HepG2 (cell line): Measurements from ENCODE around the gene FAHD1. TPM values are rescaled to one million over a fixed set of nuclear protein-coding genes. Genes with fewer than 3 reads are reported as not detected.

ENCODE experiments used
- ELF3 ChIP-seq: IDR thresholded peaks from 2 replicates; pipeline ENCODE4 v1.6.1; 2016; ENCODE audit warnings: missing genetic modification reagents, missing compliant biosample characterization
- NFKBIZ ChIP-seq: IDR thresholded peaks from 2 replicates; pipeline ENCODE4 v1.6.1; 2018; ENCODE audit warnings: missing genetic modification reagents, missing compliant biosample characterization
- SAP130 ChIP-seq: IDR thresholded peaks from 2 replicates; pipeline ENCODE4 v1.6.1; 2016; ENCODE audit warnings: low read depth
- SYNCRIP ChIP-seq: fragments of 200-400 bp; formaldehyde crosslinking; IDR thresholded peaks from 2 replicates; pipeline ENCODE4 v1.6.1; 2018; ENCODE audit warnings: mild to moderate bottlenecking, low read depth, low read length; ENCODE audit not compliant: insufficient read depth
- THAP11 ChIP-seq: IDR thresholded peaks from 2 replicates; pipeline ENCODE4 v1.6.1; 2016; ENCODE audit warnings: missing biosample characterization, missing genetic modification reagents
- WIZ ChIP-seq: sonication (generic); formaldehyde crosslinking; IDR thresholded peaks from 2 replicates; pipeline ENCODE4 v1.5.1; 2020; ENCODE audit warnings: mild to moderate bottlenecking, missing genetic modification reagents
- ZFP36L2 ChIP-seq: sonication (generic); formaldehyde crosslinking; IDR thresholded peaks from 2 replicates; pipeline ENCODE4 v1.4.0; 2020; ENCODE audit warnings: missing genetic modification reagents
- ZFY ChIP-seq: sonication (generic); formaldehyde crosslinking; IDR thresholded peaks from 2 replicates; pipeline ENCODE4 v1.4.0; 2020; ENCODE audit warnings: missing genetic modification reagents
- ZNF136 ChIP-seq: sonication (generic); formaldehyde crosslinking; IDR thresholded peaks from 2 replicates; pipeline ENCODE4 v1.8.1; 2022; ENCODE audit warnings: low read depth, mild to moderate bottlenecking, moderate library complexity, missing genetic modification reagents
- ZNF598 ChIP-seq: sonication (generic); formaldehyde crosslinking; IDR thresholded peaks from 2 replicates; pipeline ENCODE4 v1.5.1; 2020; ENCODE audit warnings: mild to moderate bottlenecking, missing genetic modification reagents, borderline replicate concordance
- polyA plus RNA-seq, 8 experiments: library from polyadenylated mRNA; depleted of rRNA in 3 of 8; stranded (reverse) in 7 of 8; unstranded in 1 of 8; fragments of >200 nt; fragmentation: Illumina TruSeq in 4 of 8; extraction: Trizol in 4 of 8; gene quantifications; 2 replicates each; pipeline versions ENCODE4 v1.2.1 to v1.2.3, GENCODE V29; 2011 to 2016; ENCODE audit warnings: low read depth in 4 of 8, missing spikeins in 1 of 8, mixed read lengths in 1 of 8; ENCODE audit not compliant: insufficient read depth in 1 of 8
- total RNA-seq, 5 experiments: library from RNA; depleted of rRNA; stranded (reverse); fragments of >200 nt; fragmentation: Illumina TruSeq; extraction: Trizol; gene quantifications; 2 replicates each; pipeline ENCODE4 v1.2.3, GENCODE V29; 2016; ENCODE audit warnings: low read depth in 1 of 5
- TF ChIP-seq, protein P1 (sequence below): sonication (generic); formaldehyde crosslinking; IDR thresholded peaks from 2 replicates; pipeline ENCODE4 v1.5.1; 2020; ENCODE audit warnings: missing genetic modification reagents, mild to moderate bottlenecking, borderline replicate concordance
- TF ChIP-seq, protein P2 (sequence below): fragments of 450-650 bp; IDR thresholded peaks from 2 replicates; pipeline ENCODE4 v1.6.1; 2017; ENCODE audit warnings: mild to moderate bottlenecking
- TF ChIP-seq, protein P3 (sequence below): IDR thresholded peaks from 2 replicates; pipeline ENCODE4 v1.4.0; 2020; ENCODE audit warnings: mild to moderate bottlenecking, missing genetic modification reagents
- TF ChIP-seq, protein P4 (sequence below): sonication (generic); formaldehyde crosslinking; conservative IDR thresholded peaks from 2 replicates; pipeline ENCODE4 v1.4.0; 2020; ENCODE audit warnings: mild to moderate bottlenecking, missing genetic modification reagents, moderate library complexity
- TF ChIP-seq, protein P5 (sequence below): sonication (generic); formaldehyde crosslinking; IDR thresholded peaks from 2 replicates; pipeline ENCODE4 v1.4.0; 2020; ENCODE audit warnings: missing genetic modification reagents

The FAHD1 gene
- total and polyA plus RNA-seq, 2 of the 13 experiments (the other 11 are each of a cell fraction or from before 2014, with no cell fraction given) = 39.0 to 45.3 TPM

DNA sequence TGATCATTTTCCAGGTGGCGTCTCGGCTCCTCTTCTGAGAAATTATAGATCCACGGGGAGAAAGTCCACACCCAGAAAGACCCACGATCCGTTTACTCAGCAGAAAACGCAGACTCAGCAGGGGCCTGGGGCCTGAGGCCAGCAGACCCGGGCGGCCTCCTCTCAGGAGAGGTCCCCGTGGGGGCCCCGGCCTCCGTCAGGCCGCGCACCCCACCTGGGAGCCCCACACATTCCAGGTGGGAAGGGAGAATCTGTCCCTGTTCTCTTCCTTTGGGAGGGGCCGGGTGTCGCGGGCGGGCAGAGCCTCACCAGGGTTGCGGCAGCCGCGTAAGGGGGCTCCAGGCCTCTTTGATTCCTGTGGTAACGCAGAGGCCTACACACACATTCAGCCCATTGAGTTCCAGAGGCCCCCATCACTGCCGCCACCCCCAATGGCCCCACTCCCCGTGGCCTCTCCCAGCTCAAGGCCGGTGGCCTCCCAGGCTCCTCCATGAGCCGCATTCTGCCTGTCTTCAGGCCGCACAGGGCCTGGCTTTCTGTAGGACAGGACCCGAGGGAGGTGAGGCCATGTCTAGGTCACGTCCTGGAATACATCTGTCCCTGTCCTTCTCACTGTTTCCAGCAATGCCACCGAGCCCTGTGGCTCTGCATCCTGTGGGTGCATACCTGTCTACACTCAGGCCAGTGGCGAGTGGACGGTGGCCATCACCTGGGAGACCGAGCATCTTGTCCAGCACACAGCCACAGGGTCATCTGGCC lies 31.9 kb upstream of the FAHD1 start (continued):
- TF ChIP-seq, protein P1, sequence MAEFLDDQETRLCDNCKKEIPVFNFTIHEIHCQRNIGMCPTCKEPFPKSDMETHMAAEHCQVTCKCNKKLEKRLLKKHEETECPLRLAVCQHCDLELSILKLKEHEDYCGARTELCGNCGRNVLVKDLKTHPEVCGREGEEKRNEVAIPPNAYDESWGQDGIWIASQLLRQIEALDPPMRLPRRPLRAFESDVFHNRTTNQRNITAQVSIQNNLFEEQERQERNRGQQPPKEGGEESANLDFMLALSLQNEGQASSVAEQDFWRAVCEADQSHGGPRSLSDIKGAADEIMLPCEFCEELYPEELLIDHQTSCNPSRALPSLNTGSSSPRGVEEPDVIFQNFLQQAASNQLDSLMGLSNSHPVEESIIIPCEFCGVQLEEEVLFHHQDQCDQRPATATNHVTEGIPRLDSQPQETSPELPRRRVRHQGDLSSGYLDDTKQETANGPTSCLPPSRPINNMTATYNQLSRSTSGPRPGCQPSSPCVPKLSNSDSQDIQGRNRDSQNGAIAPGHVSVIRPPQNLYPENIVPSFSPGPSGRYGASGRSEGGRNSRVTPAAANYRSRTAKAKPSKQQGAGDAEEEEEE (CRISPR knock-in tag) = no peak
- peak; percentile 14; the same call in 1 of the 2 replicates for TF ChIP-seq SAP130 (CRISPR knock-in tag)
- TF ChIP-seq ZFY (CRISPR knock-in tag) = peak; percentile 13; the same call in 1 of the 2 replicates
- no peak for TF ChIP-seq ELF3 (CRISPR knock-in tag)
- TF ChIP-seq, protein P2, sequence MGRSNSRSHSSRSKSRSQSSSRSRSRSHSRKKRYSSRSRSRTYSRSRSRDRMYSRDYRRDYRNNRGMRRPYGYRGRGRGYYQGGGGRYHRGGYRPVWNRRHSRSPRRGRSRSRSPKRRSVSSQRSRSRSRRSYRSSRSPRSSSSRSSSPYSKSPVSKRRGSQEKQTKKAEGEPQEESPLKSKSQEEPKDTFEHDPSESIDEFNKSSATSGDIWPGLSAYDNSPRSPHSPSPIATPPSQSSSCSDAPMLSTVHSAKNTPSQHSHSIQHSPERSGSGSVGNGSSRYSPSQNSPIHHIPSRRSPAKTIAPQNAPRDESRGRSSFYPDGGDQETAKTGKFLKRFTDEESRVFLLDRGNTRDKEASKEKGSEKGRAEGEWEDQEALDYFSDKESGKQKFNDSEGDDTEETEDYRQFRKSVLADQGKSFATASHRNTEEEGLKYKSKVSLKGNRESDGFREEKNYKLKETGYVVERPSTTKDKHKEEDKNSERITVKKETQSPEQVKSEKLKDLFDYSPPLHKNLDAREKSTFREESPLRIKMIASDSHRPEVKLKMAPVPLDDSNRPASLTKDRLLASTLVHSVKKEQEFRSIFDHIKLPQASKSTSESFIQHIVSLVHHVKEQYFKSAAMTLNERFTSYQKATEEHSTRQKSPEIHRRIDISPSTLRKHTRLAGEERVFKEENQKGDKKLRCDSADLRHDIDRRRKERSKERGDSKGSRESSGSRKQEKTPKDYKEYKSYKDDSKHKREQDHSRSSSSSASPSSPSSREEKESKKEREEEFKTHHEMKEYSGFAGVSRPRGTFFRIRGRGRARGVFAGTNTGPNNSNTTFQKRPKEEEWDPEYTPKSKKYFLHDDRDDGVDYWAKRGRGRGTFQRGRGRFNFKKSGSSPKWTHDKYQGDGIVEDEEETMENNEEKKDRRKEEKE = no peak
- TF ChIP-seq, protein P3, sequence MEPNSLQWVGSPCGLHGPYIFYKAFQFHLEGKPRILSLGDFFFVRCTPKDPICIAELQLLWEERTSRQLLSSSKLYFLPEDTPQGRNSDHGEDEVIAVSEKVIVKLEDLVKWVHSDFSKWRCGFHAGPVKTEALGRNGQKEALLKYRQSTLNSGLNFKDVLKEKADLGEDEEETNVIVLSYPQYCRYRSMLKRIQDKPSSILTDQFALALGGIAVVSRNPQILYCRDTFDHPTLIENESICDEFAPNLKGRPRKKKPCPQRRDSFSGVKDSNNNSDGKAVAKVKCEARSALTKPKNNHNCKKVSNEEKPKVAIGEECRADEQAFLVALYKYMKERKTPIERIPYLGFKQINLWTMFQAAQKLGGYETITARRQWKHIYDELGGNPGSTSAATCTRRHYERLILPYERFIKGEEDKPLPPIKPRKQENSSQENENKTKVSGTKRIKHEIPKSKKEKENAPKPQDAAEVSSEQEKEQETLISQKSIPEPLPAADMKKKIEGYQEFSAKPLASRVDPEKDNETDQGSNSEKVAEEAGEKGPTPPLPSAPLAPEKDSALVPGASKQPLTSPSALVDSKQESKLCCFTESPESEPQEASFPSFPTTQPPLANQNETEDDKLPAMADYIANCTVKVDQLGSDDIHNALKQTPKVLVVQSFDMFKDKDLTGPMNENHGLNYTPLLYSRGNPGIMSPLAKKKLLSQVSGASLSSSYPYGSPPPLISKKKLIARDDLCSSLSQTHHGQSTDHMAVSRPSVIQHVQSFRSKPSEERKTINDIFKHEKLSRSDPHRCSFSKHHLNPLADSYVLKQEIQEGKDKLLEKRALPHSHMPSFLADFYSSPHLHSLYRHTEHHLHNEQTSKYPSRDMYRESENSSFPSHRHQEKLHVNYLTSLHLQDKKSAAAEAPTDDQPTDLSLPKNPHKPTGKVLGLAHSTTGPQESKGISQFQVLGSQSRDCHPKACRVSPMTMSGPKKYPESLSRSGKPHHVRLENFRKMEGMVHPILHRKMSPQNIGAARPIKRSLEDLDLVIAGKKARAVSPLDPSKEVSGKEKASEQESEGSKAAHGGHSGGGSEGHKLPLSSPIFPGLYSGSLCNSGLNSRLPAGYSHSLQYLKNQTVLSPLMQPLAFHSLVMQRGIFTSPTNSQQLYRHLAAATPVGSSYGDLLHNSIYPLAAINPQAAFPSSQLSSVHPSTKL (CRISPR knock-in tag) = no peak
- 0 out of 2 replicates have a peak, but pooled peaks have one; percentile 0 for TF ChIP-seq ZNF598
- no peak for TF ChIP-seq SYNCRIP
- TF ChIP-seq NFKBIZ (CRISPR knock-in tag) = no peak
- no peak for TF ChIP-seq ZNF136 (CRISPR knock-in tag)
- TF ChIP-seq THAP11 = no peak
- no peak for TF ChIP-seq ZFP36L2 (CRISPR knock-in tag)
- no peak for TF ChIP-seq WIZ (CRISPR knock-in tag)
- TF ChIP-seq, protein P4, sequence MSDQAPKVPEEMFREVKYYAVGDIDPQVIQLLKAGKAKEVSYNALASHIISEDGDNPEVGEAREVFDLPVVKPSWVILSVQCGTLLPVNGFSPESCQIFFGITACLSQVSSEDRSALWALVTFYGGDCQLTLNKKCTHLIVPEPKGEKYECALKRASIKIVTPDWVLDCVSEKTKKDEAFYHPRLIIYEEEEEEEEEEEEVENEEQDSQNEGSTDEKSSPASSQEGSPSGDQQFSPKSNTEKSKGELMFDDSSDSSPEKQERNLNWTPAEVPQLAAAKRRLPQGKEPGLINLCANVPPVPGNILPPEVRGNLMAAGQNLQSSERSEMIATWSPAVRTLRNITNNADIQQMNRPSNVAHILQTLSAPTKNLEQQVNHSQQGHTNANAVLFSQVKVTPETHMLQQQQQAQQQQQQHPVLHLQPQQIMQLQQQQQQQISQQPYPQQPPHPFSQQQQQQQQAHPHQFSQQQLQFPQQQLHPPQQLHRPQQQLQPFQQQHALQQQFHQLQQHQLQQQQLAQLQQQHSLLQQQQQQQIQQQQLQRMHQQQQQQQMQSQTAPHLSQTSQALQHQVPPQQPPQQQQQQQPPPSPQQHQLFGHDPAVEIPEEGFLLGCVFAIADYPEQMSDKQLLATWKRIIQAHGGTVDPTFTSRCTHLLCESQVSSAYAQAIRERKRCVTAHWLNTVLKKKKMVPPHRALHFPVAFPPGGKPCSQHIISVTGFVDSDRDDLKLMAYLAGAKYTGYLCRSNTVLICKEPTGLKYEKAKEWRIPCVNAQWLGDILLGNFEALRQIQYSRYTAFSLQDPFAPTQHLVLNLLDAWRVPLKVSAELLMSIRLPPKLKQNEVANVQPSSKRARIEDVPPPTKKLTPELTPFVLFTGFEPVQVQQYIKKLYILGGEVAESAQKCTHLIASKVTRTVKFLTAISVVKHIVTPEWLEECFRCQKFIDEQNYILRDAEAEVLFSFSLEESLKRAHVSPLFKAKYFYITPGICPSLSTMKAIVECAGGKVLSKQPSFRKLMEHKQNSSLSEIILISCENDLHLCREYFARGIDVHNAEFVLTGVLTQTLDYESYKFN (CRISPR knock-in tag) = no peak
- TF ChIP-seq, protein P5, sequence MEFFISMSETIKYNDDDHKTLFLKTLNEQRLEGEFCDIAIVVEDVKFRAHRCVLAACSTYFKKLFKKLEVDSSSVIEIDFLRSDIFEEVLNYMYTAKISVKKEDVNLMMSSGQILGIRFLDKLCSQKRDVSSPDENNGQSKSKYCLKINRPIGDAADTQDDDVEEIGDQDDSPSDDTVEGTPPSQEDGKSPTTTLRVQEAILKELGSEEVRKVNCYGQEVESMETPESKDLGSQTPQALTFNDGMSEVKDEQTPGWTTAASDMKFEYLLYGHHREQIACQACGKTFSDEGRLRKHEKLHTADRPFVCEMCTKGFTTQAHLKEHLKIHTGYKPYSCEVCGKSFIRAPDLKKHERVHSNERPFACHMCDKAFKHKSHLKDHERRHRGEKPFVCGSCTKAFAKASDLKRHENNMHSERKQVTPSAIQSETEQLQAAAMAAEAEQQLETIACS (CRISPR knock-in tag) = no peak
